HG02973 (cell line): Measurements from ENCODE around the gene TRAPPC3L.

Experiments
- ATAC-seq: cut with Tn5 transposase; IDR thresholded peaks from one replicate; pipeline ENCODE4 v1.9.1; 2021; ENCODE audit warnings: moderate library complexity; ENCODE audit not compliant: unreplicated experiment

TRAPPC3L gene

DNA sequence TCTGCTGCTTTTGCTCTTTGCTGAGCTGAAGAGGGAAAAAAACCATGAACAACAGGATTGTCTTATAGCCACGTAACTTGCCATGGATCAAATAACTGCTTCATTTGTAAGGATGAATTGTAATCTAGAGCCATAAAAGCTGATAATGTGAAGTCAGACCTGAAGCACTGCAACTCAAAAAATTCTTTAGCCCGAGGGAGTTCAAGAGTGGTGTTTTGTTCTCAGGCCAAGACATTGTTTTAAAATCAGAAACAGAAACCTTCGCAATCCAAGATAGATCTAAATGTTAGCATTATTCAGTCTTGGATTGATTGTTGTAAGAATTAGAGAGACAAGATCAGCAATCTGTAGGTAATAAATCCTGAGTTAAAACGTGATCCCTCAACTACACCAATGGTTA lies at the start of gene TRAPPC3L:
TSS of gene TRAPPC3L (minus strand) at position 34 of the 400 bp plus-strand sequence. CDS start 170 bp downstream, outside the sequence.
- no peak for ATAC-seq

DNA sequence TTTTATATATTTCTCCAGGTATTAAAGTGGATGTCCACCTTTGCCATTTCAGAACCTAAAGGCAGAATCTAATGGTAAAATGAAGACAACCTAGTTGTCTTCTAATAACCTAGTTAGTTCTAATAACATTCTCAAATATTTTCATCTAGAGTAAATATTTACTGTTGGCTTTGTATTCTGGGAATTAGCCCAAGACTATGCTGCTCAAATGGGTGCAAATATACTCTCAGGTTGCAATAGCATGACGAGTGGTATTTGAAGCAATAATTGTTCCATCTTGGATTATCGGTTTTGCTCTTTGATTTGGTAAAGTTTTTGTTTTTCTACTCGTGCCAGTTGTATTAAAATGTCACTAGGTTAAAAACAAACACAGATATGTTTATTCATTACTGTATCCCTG lies 49.8 kb upstream of the TRAPPC3L start:
- ATAC-seq, result no peak

DNA sequence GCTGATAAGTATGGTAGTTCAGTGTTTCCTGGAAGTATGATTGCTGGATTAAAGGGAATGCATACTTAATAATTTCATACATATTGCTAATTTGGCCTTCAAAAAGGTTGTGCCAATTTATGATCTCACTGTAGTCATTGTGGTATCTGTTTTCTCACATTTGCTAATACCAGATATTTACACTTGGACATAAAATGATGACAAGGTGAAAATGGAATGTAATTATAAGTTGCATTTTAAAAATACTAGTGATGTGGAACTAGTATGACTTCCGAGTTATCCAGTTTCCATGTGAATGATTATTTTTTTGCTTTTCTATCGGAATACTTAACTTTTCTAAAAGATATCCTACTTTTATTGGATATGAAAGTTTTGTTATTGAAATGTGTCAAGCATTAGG lies 41.3 kb upstream of the TRAPPC3L start:
- no peak for ATAC-seq

DNA sequence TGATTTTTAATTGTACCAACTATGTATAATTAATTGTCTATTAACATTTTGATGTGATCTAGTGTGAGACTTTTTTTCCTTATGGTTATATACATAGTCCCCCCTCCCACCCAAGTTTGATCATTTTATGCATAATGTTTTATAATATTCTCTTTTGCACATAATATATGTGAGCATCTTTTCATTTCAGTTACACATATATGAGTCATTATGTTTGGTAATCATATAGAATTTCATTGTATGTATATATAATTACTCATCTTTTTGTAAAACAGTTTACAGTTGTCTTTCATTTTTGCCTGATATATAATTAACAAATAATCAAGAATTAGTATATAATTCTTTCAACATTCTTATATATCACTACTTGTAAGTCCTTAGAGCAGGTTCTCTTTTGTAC lies 40.8 kb upstream of the TRAPPC3L start:
- no peak for ATAC-seq

DNA sequence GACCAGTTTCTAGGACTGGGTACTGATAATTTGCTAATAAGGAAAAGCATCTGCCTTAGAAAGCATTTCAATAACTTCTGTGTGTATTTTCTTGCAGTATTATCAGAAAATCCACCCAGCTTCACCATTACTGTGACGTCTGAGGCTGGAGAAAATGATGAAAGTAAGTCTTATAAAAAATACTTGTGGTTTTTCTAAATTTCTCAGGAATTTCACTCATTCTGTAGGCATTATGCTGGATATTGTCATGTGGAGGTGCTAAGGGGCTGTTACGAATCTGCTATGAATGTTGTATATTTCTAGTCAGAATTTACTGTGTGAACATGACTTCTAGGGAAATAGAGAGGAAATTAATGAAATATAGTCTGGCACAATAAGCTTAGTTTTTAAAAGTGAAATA lies 34.7 kb upstream of the TRAPPC3L start:
- no peak for ATAC-seq

DNA sequence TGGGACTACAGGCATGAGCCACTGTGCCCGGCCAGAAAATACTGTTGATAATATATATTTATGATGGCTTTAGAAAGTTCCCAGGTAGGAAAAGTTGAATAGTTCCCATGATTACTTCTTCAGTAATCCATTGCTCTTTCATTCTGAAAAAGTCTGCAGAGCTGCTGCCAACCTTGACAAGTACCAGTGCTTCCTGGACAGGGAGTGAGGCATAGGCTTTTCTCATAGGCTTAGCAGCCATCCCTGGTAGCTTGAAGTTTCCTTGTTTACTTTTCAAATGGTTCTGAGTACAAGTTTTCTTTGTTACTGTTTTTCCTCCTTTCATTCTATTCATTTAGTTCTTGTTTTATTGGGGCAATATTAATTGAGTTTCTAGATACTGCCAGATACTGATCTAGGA lies 33.7 kb upstream of the TRAPPC3L start:
- ATAC-seq, result no peak

DNA sequence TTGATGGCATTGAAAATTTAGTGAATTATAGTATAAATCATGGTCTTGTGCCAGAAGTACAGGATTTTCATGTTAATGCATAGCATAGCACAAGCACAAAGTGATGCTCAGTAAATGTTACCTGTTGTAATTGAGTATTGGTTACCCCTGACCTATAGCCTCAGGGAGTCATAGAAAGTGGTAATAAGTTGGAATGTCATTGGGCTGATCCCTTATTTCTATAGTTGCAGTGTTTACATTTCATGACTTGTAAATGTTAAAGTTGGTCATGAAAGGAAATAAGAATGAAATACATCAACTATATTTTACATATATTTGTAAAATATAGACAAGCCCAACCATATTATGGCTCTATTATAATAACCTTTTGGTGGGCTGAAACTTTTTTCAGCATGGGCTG lies 32.9 kb upstream of the TRAPPC3L start:
- ATAC-seq, result no peak

DNA sequence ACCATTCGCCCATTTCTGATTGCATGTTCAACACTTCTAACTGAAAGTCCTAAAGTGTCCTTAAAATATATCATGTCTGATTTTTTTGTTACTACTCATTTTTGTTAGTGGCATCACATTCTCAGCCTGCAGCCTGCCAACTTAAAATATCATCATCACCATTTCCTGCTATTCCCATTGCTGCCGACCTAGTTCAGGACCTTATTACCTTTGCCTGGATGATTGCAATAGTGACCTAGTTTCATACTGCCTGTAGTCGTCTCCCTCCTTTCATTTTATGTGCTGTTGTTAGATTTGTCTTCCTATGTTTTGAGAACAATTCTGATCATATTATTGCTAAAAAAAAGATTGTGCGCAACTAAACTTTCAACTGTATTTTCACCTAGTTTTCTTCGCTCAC lies 32.0 kb upstream of the TRAPPC3L start:
- no peak for ATAC-seq

DNA sequence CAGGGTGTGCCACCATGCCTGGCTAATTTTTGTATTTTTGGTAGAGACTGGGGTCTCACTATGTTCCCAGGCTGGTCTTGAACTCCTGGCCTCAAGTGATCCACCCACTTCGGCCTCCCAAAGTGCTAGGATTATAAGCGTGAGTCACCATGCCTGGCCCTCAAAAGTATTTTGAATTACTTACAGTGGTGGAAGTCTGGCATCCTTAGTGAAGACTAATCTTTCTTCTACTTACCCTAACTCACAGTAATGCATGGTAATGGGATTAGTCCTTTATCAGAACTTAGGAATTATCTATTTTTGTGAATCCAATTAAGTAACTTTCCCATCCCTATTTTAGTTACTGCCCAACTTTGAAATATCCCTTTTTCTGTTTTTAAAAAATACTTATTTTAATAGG lies 29.7 kb upstream of the TRAPPC3L start:
- ATAC-seq, result no peak

DNA sequence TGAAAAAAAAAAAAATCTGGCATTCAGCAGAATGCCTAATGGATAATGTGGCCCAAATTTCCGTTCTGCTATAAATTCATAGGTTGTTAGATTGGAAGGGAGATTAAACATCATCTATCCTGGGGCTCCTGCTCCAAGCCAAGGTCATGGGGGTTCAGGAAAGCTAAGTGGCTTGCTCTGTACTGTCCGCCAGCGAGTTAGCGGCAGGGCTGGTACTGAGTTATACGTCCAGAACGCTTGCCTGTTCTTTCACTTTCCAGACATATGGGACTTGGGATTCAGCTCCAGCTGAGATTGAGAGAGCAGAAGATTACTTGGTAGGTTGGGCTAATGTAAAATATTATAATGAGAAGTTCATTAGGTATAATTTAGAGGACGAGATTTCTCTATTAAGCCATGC lies 26.7 kb upstream of the TRAPPC3L start:
- ATAC-seq, result no peak

DNA sequence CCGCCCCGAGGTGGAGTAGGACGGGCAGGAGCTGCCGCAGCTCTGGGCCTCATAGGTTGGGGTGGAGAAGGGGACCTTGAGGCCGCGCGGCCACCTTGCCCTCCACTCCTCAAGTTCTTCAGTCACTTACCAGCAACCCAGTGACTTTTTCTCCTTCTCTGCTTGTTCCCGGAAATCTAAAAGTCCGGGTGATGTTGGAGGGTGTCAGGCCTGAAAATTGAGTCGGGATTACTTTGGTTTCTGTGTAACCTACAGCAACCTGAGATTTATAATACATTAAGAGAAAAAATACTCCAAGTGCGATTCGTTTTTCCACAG lies 26.2 kb upstream of the TRAPPC3L start:
- ATAC-seq, result no peak

DNA sequence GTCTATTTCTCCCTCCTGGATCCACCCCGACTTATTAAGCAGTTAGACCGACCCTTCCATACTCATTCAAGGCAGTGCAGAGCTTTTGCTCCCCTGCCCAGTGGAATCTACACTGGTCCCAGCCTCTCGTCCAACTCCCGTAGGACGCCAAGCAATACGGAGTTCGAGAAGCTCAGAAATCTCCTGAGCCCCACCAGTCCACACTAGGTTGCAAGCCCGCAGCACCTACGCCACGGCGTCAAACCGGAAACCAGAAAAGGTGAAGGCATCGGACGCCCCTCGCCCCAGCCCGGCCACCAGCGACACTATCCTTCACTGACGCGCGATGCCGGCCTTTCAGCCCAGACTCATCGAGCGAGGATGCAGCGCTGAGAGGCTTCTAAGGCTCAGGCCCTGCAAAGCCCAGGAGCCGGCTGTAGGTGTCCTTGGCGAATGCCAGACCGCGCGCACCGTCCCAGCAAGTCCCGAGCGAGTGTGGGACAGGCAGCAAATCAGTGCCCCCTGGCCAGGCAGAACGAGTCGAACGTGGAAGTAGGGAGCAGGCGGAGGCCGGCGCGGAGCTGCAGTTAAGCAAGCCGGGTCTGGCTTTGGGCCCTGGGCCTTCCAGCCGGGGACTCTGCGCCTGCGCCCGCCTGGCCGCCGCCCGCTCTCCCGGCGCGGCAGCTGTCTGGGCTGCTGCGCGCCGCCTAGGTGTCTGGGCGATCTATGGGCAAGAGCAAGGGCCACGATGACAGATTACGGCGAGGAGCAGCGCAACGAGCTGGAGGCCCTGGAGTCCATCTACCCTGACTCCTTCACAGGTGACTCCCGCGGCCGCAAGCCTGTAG lies 25.6 kb upstream of the TRAPPC3L start, which contains the start of gene RWDD1:
TSS of gene RWDD1 (plus strand) at position 649 of the 827 bp plus-strand sequence. CDS start at position 728, 79 bp downstream.
- peak; percentile 91 for ATAC-seq

DNA sequence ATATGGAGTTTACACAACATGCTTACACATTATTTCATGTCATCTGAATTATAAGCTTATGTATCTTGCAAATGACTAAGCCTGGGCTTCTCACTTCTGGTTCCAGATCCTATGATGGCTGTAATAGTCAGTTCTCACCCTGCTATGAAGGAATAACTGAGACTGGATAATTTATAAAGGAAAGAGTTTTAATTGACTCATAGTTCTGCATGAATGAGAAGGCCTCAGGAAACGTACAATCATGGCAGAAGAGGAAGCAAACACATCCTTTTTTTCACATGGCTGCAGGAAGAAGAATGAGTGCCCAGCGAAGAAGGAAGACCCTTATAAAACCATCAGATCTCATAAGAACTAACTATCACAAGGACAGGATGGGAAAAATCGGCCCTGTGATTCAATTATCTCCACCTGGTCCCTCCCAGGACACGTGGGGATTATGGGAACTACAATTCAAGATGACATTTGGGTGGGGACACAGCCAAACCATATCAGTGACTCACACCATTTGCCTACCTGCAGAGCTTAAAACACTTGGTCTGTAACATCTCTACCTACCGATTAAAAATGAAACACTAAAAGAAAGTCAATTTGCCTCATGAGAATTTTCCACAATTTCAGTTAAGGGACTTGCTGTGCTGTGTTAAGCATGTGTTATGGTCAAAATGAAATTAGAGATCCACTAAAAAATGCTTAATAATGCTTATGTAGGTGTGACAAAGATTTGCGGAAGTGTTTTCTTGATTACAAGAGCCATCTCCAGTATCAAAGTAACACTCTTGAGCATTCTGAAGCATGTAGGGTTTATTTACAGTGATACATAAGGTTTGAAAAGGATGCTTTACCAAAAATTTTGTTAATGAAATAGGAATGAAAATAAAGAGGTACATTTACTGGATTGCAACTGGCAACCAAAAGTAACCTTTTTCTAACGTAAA lies 23.6 kb upstream of the TRAPPC3L start:
- no peak for ATAC-seq

DNA sequence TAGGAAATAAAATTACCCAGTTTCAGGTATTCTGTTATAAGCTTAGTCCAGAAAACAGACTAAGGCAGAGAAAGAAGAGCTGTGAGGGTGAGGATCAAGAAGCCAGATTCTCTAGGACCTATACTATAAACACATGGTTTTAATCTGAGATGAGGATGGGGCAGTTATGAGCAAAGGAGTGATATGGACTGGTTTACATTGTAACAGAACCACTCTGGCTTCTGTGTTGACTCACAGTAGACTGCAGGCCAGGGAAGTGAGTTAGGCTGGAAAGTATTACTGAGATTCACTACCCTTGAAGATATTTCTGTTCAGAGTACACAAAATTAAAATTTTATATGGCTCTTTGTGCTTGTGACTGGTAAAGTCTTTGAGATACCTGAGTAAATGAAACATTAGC lies 22.6 kb upstream of the TRAPPC3L start:
- ATAC-seq, result no peak

DNA sequence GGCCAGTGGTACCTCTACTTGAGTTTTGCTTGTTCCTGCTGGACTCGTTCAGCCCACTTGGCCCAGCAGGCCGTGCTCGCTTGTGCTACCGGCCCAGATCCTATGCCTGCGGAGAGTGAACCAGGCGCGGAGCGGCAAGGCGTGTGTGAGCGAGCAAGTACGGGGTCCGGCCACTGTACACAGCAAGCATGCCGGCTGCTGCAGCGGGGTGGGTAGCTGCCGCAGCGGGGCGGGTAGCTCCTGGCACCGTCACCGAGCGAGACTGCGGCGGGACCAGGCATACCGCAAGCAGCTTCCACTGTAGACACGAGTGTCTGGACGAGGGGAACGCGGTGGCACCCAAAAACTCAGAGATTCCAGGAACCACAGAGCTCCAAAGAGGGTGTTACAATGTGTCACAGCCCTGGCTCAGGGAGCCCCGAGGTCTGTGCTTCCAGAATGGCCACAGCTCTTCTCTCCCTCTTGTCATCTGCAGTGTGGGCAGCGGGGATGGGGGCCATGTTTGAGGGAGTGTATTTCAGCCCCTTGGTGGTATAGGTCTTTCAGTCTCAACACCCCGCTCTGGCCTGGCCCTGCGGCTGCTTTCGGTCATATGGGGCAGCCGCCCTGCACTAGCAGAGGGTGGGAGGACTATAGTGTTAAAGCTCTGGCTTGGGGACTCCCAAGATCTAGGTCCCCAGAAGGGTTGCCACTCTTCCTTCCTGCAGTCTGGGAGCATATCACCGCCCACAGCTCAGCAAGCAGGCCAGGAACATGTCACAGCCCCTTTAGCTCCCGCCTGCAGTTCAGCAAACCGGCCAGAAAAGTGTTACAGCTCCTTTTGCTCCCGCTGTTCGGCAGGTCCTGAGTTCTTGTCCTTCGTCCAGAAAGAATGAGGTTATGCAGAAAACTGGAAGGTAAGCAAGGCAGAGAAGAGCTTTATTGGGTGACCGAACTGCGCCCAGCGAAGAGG lies 19.7 kb upstream of the TRAPPC3L start:
- no peak for ATAC-seq

DNA sequence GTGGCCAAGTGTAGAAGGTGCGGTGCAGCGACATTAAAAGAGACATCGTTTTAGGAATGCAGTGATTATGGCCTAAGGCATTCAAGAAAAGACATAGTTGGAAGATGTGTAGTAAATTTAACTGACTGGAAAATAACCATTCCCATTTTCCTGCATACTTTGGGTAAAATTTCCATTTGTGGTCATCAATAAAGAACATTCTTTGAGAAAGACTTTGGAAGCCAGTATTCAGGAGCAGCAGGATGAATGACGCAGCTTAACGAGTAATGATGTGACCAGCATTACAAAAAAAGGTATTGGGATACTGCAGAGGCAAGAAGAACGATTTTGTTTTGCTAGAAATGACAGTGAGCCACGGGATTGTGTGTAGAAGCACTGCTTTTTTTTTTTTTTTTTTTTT lies 18.8 kb upstream of the TRAPPC3L start:
- ATAC-seq, result no peak

DNA sequence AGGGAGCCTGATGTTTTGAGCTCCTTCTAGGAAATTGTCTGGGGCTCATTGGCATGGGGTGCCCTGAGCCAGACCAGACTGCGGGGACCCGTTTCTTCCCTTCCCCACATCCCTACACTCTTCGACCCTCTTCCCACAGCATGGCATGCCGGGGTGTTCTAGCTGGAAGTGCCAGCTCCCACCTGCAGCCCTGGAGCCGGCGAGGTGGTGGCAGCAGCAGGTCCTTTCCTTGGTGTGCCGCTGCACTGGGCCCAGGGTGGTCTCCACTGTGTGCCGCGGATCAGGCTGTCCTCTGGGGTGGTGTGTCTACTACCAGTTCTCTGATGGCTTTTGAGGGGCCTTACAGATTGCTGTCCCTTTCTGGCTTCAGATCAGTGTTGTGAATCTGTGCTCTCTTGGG lies 18.3 kb upstream of the TRAPPC3L start:
- ATAC-seq, result no peak

DNA sequence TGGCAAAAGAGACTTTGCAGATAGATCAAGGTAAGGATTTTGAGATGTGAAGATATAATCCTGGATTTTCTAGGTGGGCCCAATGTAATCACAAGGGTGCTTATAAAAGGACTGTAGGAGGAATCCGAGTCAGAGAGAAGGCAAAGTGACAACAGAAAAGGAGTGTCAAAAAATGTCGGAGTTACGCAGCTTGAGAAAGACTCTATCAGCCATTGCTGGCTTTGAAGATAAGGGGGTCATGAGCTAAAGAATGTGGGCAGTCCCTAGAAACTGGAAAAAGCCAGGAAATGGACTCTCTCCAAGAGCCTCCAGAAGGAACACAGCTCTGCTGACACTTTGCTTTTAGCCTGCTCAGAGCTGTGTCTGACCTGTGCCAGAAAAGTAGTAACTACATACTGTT lies 17.1 kb upstream of the TRAPPC3L start:
- no peak for ATAC-seq

DNA sequence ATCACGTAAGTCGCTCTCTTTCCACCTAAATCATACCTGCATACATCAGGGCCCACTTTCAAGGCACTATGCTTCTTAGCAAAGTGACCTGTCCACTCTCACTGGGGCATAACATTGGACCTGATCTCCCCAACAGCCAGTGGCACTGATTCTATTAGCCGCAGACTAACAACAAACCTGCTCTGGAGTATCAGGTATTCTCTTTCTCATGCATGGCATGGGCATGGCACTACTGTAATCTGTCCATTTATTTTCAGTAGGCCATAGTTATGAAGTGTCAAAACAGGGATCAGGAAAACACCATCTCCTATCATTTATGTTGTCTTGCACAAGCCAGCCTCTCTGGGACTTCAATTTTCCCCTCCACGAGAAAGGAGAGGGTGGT lies 16.5 kb upstream of the TRAPPC3L start:
- no peak for ATAC-seq

DNA sequence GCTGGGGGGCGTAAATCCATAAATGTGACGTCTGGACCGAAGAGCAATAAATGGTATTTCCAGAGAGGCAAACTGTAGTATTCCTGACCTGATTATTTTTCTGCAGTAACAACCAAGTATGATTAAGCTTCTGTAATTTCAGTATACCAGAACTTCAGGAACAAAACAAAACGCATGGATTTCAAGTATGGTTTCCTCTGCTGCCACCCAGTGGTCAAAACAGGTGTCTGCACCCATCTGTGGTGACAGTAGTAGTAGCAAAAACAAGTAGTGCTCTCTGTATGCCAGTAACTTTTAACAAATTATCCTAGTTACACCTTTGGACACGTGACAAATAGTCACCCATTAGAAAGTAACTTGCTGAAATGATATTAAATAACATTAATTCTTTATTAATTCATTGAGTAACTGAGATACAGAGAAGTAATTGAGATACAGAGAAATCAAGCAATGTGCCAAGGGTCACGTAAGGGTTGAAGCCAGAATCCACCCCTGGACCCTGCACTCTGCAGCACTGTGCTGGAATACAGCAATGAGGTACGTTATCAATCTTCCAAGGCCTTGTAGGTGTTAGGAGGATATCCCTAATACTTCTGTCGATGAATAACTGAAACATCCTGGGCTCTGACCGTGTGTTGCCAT lies 16.0 kb upstream of the TRAPPC3L start:
- peak; percentile 73 for ATAC-seq
